ENCODE results near the gene VPS45.
"Not testable (repeated sequence)": the region's sequence is repeated elsewhere in the genome, so short reads cannot be mapped to it uniquely, and the experiment has no call there.

The VPS45 gene

GRCh38 chr1:150135400-150135799, 67.8 kb downstream of the VPS45 start:
- not testable (repeated sequence) for DNase-seq

DNA sequence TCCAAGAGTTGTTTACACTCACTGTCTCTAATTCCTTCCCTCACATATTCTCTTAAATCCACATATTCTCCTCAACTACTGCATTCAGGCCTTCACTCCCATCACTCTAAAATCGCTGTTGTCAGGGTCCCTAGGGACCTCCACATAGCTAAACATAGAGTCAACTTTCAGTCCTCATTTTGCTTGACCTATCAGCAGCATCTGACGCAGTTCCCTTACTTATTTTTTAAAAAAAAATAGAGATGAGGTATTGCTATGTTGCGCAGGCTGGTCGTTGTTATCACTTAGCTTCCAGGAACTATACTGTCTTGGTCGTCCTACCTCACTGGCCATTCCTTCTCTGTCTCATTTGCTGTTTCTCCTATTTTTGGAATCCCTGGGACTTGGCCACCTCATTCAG, 70.5 kb downstream of the VPS45 start:
- DNase-seq: no peak

- DNase-seq: no peak
Measured at GRCh38 chr1:150141452-150141851, 73.9 kb downstream of the VPS45 start.

- DNase-seq: no peak
Measured at GRCh38 chr1:150142083-150142482, 74.5 kb downstream of the VPS45 start.

- no peak for DNase-seq
Measured at GRCh38 chr1:150144606-150145005, 77.0 kb downstream of the VPS45 start.

- DNase-seq: not testable (repeated sequence)
Measured at GRCh38 chr1:150146016-150146415, 78.4 kb downstream of the VPS45 start.

DNA sequence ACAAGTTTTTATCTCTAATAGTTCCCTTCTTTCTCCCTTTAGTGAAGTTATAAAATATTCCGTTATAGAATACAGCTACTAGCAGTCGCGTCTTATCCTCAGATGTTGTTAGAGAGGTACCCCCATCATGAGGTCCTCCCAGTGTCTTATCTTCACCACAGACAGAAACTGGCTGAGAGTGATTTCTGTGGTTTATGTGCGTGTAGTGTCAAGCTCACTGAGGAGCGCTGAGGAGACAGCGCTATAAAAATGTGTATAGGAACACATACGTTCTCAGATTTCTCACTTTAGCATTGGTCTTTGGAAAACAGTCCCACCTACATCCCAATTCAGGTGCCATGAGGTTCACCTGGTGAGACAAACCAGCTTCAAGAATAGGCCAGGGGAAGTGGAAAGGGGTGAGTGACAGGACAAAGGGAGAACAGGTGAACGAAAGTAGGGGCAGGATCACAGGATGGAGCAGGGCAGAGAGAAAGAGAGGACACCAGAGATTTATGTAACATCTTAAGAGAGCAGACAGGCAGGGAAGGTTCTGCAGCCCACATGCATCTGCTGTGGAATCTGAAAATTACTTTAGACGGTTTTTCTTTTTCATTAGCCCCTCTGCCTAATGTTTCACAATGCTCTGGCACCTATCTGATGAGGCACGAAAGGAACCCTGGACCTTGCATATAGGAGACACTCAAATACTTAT, 79.4 kb downstream of the VPS45 start:
- DNase-seq: no peak

DNA sequence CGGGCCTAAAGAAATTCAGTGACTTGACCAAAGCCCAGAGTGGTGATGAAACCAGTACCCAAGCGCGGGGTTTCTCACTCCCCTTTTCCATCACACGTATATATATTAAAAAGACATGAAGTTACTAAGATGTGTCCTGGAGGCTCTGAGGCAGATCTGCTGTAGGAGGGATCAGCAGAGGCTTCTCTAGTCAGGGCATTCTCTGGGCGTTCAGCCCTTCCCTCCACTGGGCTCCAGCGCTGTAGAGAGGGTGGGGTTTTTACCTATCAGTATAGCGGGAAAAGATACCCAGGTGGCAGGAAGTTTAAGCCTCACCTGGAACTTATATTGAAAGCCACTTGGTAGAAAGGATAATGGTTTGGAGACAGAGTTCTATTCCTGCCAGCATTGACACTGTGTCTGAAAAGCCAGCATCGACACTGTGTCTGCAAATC, 81.3 kb downstream of the VPS45 start:
- DNase-seq: no peak

DNA sequence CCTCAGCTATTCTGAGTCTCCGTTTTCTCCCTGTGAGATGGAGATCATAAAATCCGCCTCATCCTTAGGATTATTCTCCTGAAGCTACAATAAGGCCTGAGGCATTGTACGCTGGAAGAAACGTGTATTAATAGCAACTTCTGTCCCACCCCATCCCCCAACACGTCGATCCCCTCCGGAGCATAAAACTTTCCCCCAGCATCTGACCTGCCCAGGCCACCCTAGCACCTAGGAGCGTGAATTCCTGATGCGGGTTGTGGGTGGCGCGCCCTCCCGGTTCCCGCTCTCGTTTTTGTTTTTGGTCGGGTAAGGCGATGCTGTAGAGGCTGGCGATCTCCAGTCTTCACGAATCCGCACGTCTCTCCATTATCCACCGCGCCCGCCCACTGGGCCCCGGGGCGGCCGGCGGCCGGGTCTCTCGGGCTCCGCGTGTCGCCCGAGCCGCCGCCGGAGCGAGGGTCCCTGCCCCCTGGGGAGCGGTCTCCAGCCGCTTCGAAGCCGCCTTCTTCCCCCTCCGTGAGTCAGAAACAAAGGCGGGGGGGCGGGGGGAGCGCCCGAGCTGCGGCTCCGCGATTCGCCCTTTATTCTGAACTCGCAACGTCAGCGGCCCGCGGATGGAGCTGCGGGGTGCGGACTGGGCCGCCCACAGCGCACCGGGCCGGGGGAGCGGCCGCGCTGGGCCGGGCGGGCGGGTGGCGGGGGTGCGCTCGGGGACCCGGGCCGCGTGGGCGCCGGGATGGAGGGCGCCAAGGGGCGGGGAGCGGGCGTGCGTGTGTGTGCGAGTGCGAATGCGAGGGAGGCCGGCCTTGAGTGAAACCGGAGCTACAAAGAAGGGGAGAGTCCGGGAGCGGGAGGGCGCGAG, 81.9 kb downstream of the VPS45 start, which contains the start of gene PLEKHO1:
PLEKHO1 (plus strand) TSS at position 646 of the 862 bp plus-strand sequence. CDS start 342 bp downstream, outside the sequence.
- peak; percentile 70 to 89 (median 81) for DNase-seq

DNA sequence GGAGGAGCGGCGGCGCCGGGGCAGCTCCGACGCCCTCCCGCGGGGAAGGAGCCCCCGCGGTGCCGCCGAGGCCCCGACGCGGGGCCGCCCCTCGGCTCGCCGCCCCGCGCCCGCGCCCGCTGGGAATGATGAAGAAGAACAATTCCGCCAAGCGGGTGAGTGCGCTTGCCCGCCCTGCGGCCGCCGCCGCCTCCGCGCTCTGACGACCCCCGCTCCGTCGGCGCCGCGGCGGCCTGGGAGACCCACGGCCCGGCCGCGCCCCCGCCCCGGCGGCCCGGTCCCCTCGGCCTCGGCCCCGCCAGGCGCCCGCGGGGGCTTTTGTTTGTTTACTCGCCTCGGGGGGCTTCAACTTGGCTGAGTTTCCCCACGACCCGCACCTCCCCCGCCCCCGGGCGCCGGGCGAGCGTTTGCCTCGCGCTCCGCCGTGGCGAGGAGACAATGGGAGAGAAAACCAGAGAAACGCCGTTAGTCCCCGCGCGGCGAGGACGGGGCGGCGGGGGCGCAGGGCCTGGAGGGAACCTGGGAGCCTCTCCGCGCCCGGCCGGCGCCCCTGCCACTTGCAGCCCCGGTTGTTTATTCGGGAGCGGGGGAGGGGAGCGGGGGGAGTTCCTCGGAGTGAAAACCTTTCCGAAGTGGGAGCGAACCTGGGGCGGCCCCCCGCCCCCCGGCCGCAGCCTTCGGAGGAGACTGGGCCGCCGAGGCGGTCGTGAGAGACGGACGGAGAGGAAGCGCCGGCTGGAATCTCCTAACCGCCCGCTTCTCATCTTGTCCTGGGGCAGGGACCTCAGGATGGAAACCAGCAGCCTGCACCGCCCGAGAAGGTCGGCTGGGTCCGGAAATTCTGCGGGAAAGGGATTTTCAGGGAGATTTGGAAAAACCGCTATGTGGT, 82.8 kb downstream of the VPS45 start:
- peak in 2 of 5 experiments; percentile 15 to 36 for DNase-seq

DNA sequence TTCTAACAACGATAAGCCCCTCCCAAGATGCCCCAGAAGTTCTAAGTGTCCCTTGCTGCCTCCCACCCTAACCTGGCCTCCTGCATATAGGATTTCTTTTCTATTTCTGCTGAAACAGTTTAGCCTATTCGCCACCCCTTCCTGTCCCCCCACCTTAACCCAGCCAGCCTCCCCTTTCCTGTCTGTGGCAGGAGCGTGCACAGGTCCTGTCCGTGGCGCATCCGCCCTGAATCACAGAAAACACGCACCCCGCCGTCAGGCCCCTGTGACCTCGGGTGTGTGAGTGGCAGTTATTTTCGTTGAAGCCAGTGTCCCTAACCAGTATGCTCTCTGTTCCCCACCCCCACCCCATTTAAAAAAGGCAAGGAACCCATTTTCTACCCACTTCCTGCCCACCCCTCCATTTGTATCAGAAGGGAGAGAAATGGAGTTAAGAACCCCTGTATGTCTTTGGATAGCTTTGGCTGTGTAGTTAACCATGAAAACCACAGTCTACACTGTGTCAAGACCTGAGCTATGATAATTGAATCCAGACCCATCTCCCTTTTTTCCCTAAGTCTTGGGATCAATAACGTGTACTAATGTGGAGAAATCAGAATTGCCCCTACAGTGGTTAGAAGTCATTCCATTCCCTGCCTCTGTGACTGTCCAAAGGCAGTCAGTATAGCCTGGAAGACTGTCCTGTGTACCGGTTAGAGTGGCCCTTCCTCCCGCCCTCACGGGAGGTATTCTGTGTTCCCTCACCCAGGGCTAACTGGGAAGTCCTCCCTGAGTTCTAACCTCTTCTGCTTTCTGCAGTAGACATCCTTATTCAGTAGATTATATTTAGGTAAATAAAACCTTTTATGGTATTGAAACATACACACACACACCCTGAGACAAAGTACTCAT, 84.0 kb downstream of the VPS45 start:
- peak; percentile 30 to 91 (median 44) for DNase-seq

DNA sequence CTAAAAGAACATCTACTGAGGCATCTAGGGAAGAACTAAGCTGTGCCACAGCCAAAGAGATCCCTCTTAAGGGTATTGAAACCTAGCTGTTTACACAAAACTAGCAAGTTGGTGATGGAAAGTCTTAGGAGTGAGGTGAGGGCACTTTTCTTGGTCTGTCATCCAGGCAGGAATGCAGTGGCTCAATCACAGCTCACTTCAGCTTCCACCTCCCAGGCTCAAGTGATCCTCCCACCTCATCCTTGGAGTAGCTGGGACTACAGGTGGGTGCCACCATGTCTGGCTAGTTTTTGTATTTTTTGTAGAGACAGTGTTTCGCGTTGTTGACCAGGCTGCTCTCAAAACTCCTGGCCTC, 84.6 kb downstream of the VPS45 start:
- DNase-seq: no peak

DNA sequence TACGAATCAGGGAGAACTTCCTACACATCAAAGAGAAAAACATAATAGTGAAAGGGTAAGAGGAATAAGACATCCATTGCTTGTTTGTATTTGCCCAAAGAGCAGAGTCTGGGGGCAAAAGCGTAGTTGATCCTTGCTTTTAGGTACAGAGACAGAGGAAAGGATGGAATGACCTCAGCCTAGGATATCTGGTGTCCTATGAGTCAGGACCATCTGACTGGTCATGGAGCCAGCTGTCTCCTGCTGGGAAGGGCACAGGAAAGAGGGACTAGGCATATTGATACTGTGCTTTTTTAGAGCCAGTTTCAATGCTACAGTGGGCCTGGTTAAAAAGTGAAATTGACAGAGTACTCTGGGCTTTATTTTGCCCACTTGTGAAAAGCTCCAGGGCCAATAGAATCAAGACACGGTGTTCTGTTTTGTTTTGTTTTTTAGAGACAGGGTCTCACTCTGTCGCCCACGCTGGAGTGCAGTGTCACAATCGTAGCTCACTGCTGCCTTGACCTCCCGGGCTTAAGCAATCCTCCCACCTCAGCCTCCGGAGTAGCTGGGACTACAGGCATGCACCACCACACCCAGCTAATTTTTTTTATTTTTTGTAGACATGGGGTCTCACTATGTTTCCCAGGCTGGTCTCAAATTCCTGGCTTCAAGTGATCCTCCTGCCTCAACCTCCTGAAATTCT, 85.3 kb downstream of the VPS45 start:
- DNase-seq: no peak

DNA sequence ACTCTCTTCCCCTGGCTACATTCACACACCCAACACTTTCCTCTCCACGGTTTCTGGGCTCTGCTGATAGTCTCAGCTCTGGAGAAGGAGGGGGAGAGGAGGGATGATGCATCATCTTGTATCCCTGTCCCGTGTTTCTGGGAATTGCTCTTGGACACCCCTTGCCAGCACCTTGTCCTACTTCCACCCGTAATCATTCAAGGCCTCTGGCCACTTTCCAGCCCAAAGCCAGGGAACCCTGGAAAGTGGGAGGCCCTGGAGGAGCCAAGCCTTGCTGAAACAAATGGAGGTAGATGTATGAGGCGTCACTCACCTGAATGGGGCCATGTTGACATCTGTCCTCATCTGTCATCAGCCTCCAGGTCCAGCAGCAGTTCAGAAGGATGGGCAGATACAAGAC, 86.6 kb downstream of the VPS45 start:
- DNase-seq: no peak

GRCh38 chr1:150155413-150156071, 88.0 kb downstream of the VPS45 start:
- no peak for DNase-seq

DNA sequence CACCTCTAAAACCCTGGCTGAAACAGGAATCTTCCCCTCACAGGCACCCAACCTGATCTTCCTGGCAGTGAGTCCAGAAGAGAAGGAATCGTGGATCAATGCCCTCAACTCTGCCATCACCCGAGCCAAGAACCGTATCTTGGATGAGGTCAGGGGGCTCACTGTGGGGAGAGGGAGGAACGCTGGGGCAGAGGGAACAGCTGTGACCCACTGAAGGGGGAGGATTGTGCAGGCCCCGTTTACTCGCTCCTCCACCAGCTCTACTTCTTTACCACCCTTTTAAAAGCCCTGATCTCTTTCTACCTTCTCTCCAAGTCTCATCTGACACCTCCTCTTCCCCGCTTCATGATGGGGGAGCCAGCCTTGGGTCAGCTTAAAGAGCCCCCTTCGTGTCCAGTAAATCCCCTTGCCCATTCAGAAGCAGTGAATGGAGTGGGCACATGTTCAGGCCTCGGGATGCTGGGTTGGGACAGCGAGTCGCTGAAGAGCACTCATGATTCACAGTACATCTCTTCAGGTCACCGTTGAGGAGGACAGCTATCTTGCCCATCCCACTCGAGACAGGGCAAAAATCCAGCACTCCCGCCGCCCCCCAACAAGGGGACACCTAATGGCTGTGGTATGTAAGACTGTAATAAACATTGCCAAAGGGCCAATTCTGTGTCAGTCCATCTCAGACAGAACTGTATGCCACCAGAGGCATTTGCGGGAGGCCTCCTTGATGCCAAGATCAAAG, 89.5 kb downstream of the VPS45 start:
- no peak for DNase-seq

GRCh38 chr1:150159550-150159949, 92.0 kb downstream of the VPS45 start:
- no peak for DNase-seq

GRCh38 chr1:150160964-150161621, 93.5 kb downstream of the VPS45 start:
- DNase-seq: no peak

Measured in T-helper 2 cell (primary cell).